ENCODE results near the gene DSCAM. TPM values are rescaled to one million over a fixed set of nuclear protein-coding genes. Genes with fewer than 3 reads are reported as not detected.

Gene DSCAM
- total RNA-seq, 1 donor from 2014 or later: not detected

DNA sequence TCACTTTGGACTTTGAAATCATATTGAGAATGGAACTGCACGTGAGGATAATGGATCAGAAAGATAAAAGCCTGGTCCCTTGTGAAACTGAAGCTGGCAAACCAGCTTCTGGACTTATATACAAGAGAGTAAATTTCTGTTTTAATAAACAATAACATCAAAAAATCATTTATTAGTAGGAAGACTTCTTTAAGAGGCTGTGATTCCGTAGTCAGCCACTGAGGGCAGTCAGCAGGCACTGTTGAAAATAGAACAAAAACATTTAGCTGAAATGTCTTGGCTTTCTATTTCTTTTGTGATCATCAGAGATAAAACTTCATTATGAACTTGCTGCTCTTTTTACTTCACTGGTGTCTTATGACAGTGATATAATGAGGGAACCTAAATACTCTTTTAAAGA, 490.3 kb downstream of the DSCAM start:
- Histone ChIP-seq H2AFZ (replicated peaks) (no peak overlapping the region), H3K27ac (no peak overlapping the region), H4K20me1 (ENCODE audit: low read depth) (no peaks in the 10 kb centered on the region), H3F3A (ENCODE audit: low read depth) (no peaks in the 10 kb centered on the region), H3K4me1 (no peaks in the 10 kb centered on the region), H3K9me3 (ENCODE audit: low read depth) (no peaks in the 10 kb centered on the region), H3K79me2 (ENCODE audit: low read depth) (no peaks in the 10 kb centered on the region), H3K4me3 (no peak overlapping the region), H3K36me3 (no peaks in the 10 kb centered on the region), H3K9ac (no peak overlapping the region), H3K4me2 (no peak overlapping the region), H3K27me3 (no peaks in the 10 kb centered on the region)
- Mint-ChIP-seq H3K9me3 (peaks cover 2% of the 10 kb centered on the region), H3K27ac (no peak overlapping the region), H3K4me1 (no peaks in the 10 kb centered on the region), H3K4me3 (no peak overlapping the region), H3K27me3 (ENCODE audit: insufficient read depth, low read depth) (peaks cover 2% of the 10 kb centered on the region), H3K36me3 (no peaks in the 10 kb centered on the region)
- TF ChIP-seq EZH2 (IDR thresholded peaks at IDR 0.05): no peak
- peak; percentile 16 for TF ChIP-seq CTCF (IDR thresholded peaks at IDR 0.05)
- no peak for DNase-seq (ENCODE audit: low spot score)

DNA sequence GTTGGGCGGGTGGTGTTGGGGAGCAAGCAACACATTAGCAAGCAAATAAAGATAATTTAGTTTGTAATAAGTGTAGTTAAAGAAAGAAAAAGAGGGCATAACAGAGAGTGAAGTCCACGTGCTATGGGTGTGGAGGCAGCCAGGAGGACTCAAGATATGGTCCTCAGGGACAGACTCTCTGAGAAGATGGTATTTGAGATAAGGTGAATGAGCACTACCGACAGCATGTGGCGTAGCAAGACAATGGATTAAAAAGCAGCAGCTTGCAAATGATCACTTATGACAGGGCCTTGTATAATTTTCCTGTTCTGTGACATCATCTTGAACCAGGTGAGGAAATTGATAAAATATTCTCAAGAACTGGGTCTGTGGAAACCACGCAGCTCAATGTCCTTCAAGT, 491.9 kb downstream of the DSCAM start:
- Histone ChIP-seq H3K27ac (no peak overlapping the region), H3F3A (ENCODE audit: low read depth) (no peaks in the 10 kb centered on the region), H3K79me2 (ENCODE audit: low read depth) (no peaks in the 10 kb centered on the region), H3K9me3 (ENCODE audit: low read depth) (no peaks in the 10 kb centered on the region), H3K36me3 (no peaks in the 10 kb centered on the region), H3K4me1 (no peaks in the 10 kb centered on the region), H3K4me3 (no peak overlapping the region), H3K9ac (no peak overlapping the region), H2AFZ (replicated peaks) (no peak overlapping the region), H3K27me3 (no peaks in the 10 kb centered on the region), H3K4me2 (no peak overlapping the region), H4K20me1 (ENCODE audit: low read depth) (no peaks in the 10 kb centered on the region)
- Mint-ChIP-seq H3K27ac (no peak overlapping the region), H3K4me1 (no peaks in the 10 kb centered on the region), H3K4me3 (no peak overlapping the region), H3K36me3 (peaks cover 2% of the 10 kb centered on the region), H3K9me3 (peaks cover 6% of the 10 kb centered on the region), H3K27me3 (ENCODE audit: insufficient read depth, low read depth) (peaks cover 4% of the 10 kb centered on the region)
- no peak for DNase-seq (ENCODE audit: low spot score)
- no peak for TF ChIP-seq EZH2phosphoT487 (IDR thresholded peaks at IDR 0.05)

- Histone ChIP-seq H3K9me3 (ENCODE audit: low read depth) (no peaks in the 10 kb centered on the region), H3K9ac (no peak overlapping the region), H3K36me3 (no peaks in the 10 kb centered on the region), H3K79me2 (ENCODE audit: low read depth) (no peaks in the 10 kb centered on the region), H4K20me1 (ENCODE audit: low read depth) (no peaks in the 10 kb centered on the region), H3F3A (ENCODE audit: low read depth) (no peaks in the 10 kb centered on the region), H2AFZ (replicated peaks) (no peak overlapping the region), H3K27me3 (no peaks in the 10 kb centered on the region), H3K4me3 (no peak overlapping the region), H3K4me1 (no peaks in the 10 kb centered on the region), H3K4me2 (no peak overlapping the region), H3K27ac (no peak overlapping the region)
- Mint-ChIP-seq H3K4me3 (no peak overlapping the region), H3K27me3 (ENCODE audit: insufficient read depth, low read depth) (peaks cover 2% of the 10 kb centered on the region), H3K27ac (no peak overlapping the region), H3K36me3 (peaks cover 2% of the 10 kb centered on the region), H3K9me3 (peaks cover 11% of the 10 kb centered on the region), H3K4me1 (peaks cover 1% of the 10 kb centered on the region)
- no peak for TF ChIP-seq CTCF (IDR thresholded peaks at IDR 0.05)
- TF ChIP-seq EZH2 (IDR thresholded peaks at IDR 0.05): no peak
- no peak for TF ChIP-seq EZH2phosphoT487 (IDR thresholded peaks at IDR 0.05)
- DNase-seq (ENCODE audit: low spot score): no peak
These were observed 496.0 kb downstream of the DSCAM start for GRCh38 chr21:40351006-40351405.

DNA sequence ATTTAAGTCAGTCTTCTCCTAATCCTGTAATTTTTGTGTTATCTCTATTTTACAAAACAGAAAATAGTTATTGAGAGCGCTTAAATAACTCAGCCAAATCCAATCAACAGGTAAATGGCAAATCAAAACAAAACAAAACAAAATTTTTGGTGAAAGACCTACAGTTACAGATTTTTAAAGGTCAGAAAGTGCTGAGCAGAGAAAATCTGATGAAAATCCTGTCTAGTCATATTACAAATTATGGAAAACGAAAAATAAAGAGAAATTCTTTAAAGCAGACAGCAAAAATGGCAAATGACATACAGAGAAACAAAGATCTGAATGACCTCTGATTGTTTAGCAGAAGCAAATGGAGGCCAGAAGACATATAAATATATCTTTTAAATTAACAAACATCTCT, 497.4 kb downstream of the DSCAM start:
- Histone ChIP-seq H3K4me1 (no peaks in the 10 kb centered on the region), H3K79me2 (ENCODE audit: low read depth) (no peaks in the 10 kb centered on the region), H2AFZ (replicated peaks) (no peak overlapping the region), H3K4me2 (no peak overlapping the region), H3K9me3 (ENCODE audit: low read depth) (no peaks in the 10 kb centered on the region), H3K9ac (no peak overlapping the region), H3K36me3 (no peaks in the 10 kb centered on the region), H4K20me1 (ENCODE audit: low read depth) (no peaks in the 10 kb centered on the region), H3K27ac (no peak overlapping the region), H3F3A (ENCODE audit: low read depth) (no peaks in the 10 kb centered on the region), H3K27me3 (no peaks in the 10 kb centered on the region), H3K4me3 (no peak overlapping the region)
- Mint-ChIP-seq H3K27me3 (ENCODE audit: insufficient read depth, low read depth) (peaks cover 2% of the 10 kb centered on the region), H3K36me3 (peaks cover 2% of the 10 kb centered on the region), H3K27ac (no peak overlapping the region), H3K9me3 (peaks cover 9% of the 10 kb centered on the region), H3K4me3 (no peak overlapping the region), H3K4me1 (peaks cover 5% of the 10 kb centered on the region)
- TF ChIP-seq EZH2 (IDR thresholded peaks at IDR 0.05) (no peak), EZH2phosphoT487 (IDR thresholded peaks at IDR 0.05) (no peak), CTCF (IDR thresholded peaks at IDR 0.05) (no peak)
- no peak for DNase-seq (ENCODE audit: low spot score)
